HepG2 (cell line): ENCODE results near the gene MIER2. TPM values are rescaled to one million over a fixed set of nuclear protein-coding genes. Genes with fewer than 3 reads are reported as not detected.

Experiments used
- ARNT ChIP-seq: fragments of 450-650 bp; IDR thresholded peaks from 2 replicates; pipeline ENCODE4 v1.6.1; 2017
- KDM5A ChIP-seq: fragments of 200-600 bp; sonication (generic); IDR thresholded peaks from 2 replicates; pipeline ENCODE4 v1.7.0; 2018; ENCODE audit warnings: antibody characterized with exemption, mild to moderate bottlenecking, low read length, borderline replicate concordance
- MTERF4 ChIP-seq: sonication (generic); formaldehyde crosslinking; IDR thresholded peaks from 2 replicates; pipeline ENCODE4 v1.8.0; 2023; ENCODE audit warnings: mild to moderate bottlenecking, missing genetic modification reagents
- MYPOP ChIP-seq: sonication (generic); formaldehyde crosslinking; IDR thresholded peaks from 2 replicates; pipeline ENCODE4 v1.8.1; 2023; ENCODE audit warnings: mild to moderate bottlenecking, moderate library complexity, missing genetic modification reagents
- NCOA1 ChIP-seq: sonication (generic); formaldehyde crosslinking; IDR thresholded peaks from 2 replicates; pipeline ENCODE4 v1.9.0; 2021; ENCODE audit warnings: missing genetic modification reagents
- SMAD1 ChIP-seq: sonication (generic); formaldehyde crosslinking; IDR thresholded peaks from 2 replicates; pipeline ENCODE4 v1.4.0; 2020; ENCODE audit warnings: missing genetic modification reagents, low read depth, mild to moderate bottlenecking, borderline replicate concordance
- TCF7 ChIP-seq: sonication (generic); IDR thresholded peaks from 2 replicates; pipeline ENCODE4 v1.6.1; 2016; ENCODE audit warnings: antibody characterized with exemption, low read depth
- ZFAT ChIP-seq: sonication (generic); formaldehyde crosslinking; conservative IDR thresholded peaks from 2 replicates; pipeline ENCODE4 v1.8.1; 2023; ENCODE audit warnings: missing genetic modification reagents, inconsistent platforms
- ZFX ChIP-seq: sonication (generic); formaldehyde crosslinking; IDR thresholded peaks from 2 replicates; pipeline ENCODE4 v1.4.0; 2020; ENCODE audit warnings: mild to moderate bottlenecking, low read depth, missing genetic modification reagents, moderate library complexity
- ZHX2 ChIP-seq, 2 experiments: sonication (generic) in 1 of 2; formaldehyde crosslinking in 1 of 2; IDR thresholded peaks; 2 replicates each; pipeline versions ENCODE4 v1.6.1 to v1.9.0; 2014 to 2022; ENCODE audit warnings: antibody characterized with exemption in 1 of 2, borderline replicate concordance in 1 of 2, inconsistent platforms in 1 of 2, low read depth in 1 of 2, missing genetic modification reagents in 1 of 2
- ZNF503 ChIP-seq: sonication (generic); formaldehyde crosslinking; IDR thresholded peaks from 2 replicates; pipeline ENCODE4 v1.4.0; 2020; ENCODE audit warnings: missing genetic modification reagents
- ZNF609 ChIP-seq: sonication (generic); formaldehyde crosslinking; IDR thresholded peaks from 2 replicates; pipeline ENCODE4 v1.4.0; 2020; ENCODE audit warnings: mild to moderate bottlenecking, missing genetic modification reagents, borderline replicate concordance
- ZNF780A ChIP-seq: sonication (generic); formaldehyde crosslinking; IDR thresholded peaks from 2 replicates; pipeline ENCODE4 v1.8.0; 2022; ENCODE audit warnings: mild to moderate bottlenecking, missing genetic modification reagents, moderate library complexity
- ZSCAN30 ChIP-seq: sonication (generic); formaldehyde crosslinking; IDR thresholded peaks from 2 replicates; pipeline ENCODE4 v1.5.0; 2020; ENCODE audit warnings: mild to moderate bottlenecking, missing genetic modification reagents
- polyA plus RNA-seq, 8 experiments: library from polyadenylated mRNA; depleted of rRNA in 3 of 8; stranded (reverse) in 7 of 8; unstranded in 1 of 8; fragments of >200 nt; fragmentation: Illumina TruSeq in 4 of 8; extraction: Trizol in 4 of 8; gene quantifications; 2 replicates each; pipeline versions ENCODE4 v1.2.1 to v1.2.3, GENCODE V29; 2011 to 2016; ENCODE audit warnings: low read depth in 4 of 8, missing spikeins in 1 of 8, mixed read lengths in 1 of 8; ENCODE audit not compliant: insufficient read depth in 1 of 8
- total RNA-seq, 5 experiments: library from RNA; depleted of rRNA; stranded (reverse); fragments of >200 nt; fragmentation: Illumina TruSeq; extraction: Trizol; gene quantifications; 2 replicates each; pipeline ENCODE4 v1.2.3, GENCODE V29; 2016; ENCODE audit warnings: low read depth in 1 of 5

Gene MIER2
- total and polyA plus RNA-seq, 2 of the 13 experiments (the other 11 are each of a cell fraction or from before 2014, with no cell fraction given): 9.6 to 25.7 TPM

- TF ChIP-seq KDM5A (no peak), ZFX (CRISPR knock-in tag) (no peak), MTERF4 (CRISPR knock-in tag) (no peak), ZNF609 (CRISPR knock-in tag) (no peak), ZFAT (no peak), ARNT (no peak), ZNF503 (no peak), ZNF780A (CRISPR knock-in tag) (no peak), MYPOP (CRISPR knock-in tag) (no peak), ZHX2 (IDR thresholded peaks at IDR 0.05; ENCODE audit: low read depth) (no peak), ZHX2 (CRISPR knock-in tag; IDR thresholded peaks at IDR 0.05; ENCODE audit: borderline replicate concordance) (no peak), SMAD1 (no peak), TCF7 (no peak), ZSCAN30 (no peak), NCOA1 (CRISPR knock-in tag) (no peak)
These were observed 10.5 kb upstream of the MIER2 start (continued) for GRCh38 chr19:355134-355533.
